HepG2 (cell line): ENCODE results near the gene CPT1A. TPM values are rescaled to one million over a fixed set of nuclear protein-coding genes. Genes with fewer than 3 reads are reported as not detected.

Experiments
- ATAC-seq: fragments of 200-7000 bp; cut with Tn5 transposase; 3 replicates; pipeline ENCODE4 v1.9.1; 2020; ENCODE audit warnings: mild to moderate bottlenecking, moderate library complexity
- BruUV-seq: library from RNA; stranded (reverse); fragments of 400-500 nt; replicated peaks from 2 replicates; lab custom pipeline; 2021; lab: Mats Ljungman, UMichigan
- CTCF ChIA-PET: fragments of 300-600 bp; formaldehyde crosslinking; extraction: SDS; loops from one replicate; lab custom pipeline; 2021; ENCODE audit warnings: low total read pairs, inconsistent platforms, low intra/inter-chr PET ratio; lab: Yijun Ruan, JAX
- POLR2A ChIA-PET: fragments of 350-600 bp; sonication (Branson Sonifier 250); formaldehyde crosslinking; loops from one replicate; lab custom pipeline; 2020; ENCODE audit warnings: antibody characterized with exemption, inconsistent platforms; lab: Yijun Ruan, JAX
- DNase-seq: peaks from one replicate; pipeline ENCODE4 v3.0.0-alpha.2; 2015; ENCODE audit warnings: low spot score
- FAIRE-seq: peaks from 3 replicates; lab custom pipeline; 2011; peaks lifted over from hg19 to GRCh38; lab: Jason Lieb, UNC
- H2AFZ ChIP-seq: one replicate; pipeline ENCODE4 v1.6.1; 2011; ENCODE audit warnings: low read length, inconsistent platforms
- H3K27ac ChIP-seq: fragments of 300-600 bp; 3 replicates; pipeline ENCODE4 v1.8.0; 2011; ENCODE audit warnings: mixed run types, mild to moderate bottlenecking, mixed read lengths, low read length, inconsistent platforms; ENCODE audit not compliant: insufficient read depth; ENCODE audit errors: extremely low read length
- H3K27me3 ChIP-seq, 2 experiments: fragments of 200-600 bp in 1 of 2; 2 replicates in 1 of 2; 3 replicates in 1 of 2; pipeline versions ENCODE4 v1.6.0 to v1.8.0; 2011; ENCODE audit warnings: low read length in 2 of 2, mild to moderate bottlenecking in 2 of 2, moderate library complexity in 2 of 2, inconsistent platforms in 1 of 2; ENCODE audit not compliant: insufficient read depth in 2 of 2, control insufficient read depth in 1 of 2
- H3K36me3 ChIP-seq, 2 experiments: fragments of 200-600 bp in 1 of 2; replicated peaks in 1 of 2; 2 replicates in 1 of 2; 3 replicates in 1 of 2; pipeline versions ENCODE4 v1.5.1 to v1.8.0; 2011; ENCODE audit warnings: low read length in 2 of 2, inconsistent platforms in 1 of 2; ENCODE audit not compliant: insufficient read depth in 2 of 2, control insufficient read depth in 1 of 2
- H3K4me1 ChIP-seq: 2 replicates; pipeline ENCODE4 v1.5.1; 2012; ENCODE audit warnings: low read length, inconsistent platforms; ENCODE audit not compliant: insufficient read depth
- H3K4me2 ChIP-seq: 2 replicates; pipeline ENCODE4 v1.6.0; 2011; ENCODE audit warnings: low read depth, low read length, inconsistent platforms
- H3K4me3 ChIP-seq, 3 experiments: fragments of 200-600 bp in 1 of 3; sonication (generic), shearing (Covaris generic) in 1 of 3; replicated peaks in 1 of 3; 2 replicates each; pipeline ENCODE4 v1.5.1; 2011 to 2016; ENCODE audit warnings: low read length in 3 of 3, inconsistent platforms in 2 of 3, low read depth in 2 of 3, mild to moderate bottlenecking in 2 of 3, control low read depth in 1 of 3, mixed read lengths in 1 of 3; ENCODE audit not compliant: insufficient read depth in 1 of 3
- H3K79me2 ChIP-seq: one replicate; pipeline ENCODE4 v1.6.1; 2011; ENCODE audit warnings: low read length, inconsistent platforms; ENCODE audit not compliant: insufficient read depth
- H3K9ac ChIP-seq: 2 replicates; pipeline ENCODE4 v1.6.0; 2011; ENCODE audit warnings: mild to moderate bottlenecking, low read depth, low read length, inconsistent platforms; ENCODE audit not compliant: insufficient read depth
- H3K9me3 ChIP-seq: 2 replicates; pipeline ENCODE4 v1.5.1; 2012; ENCODE audit warnings: mild to moderate bottlenecking, low read length
- H4K20me1 ChIP-seq: 2 replicates; pipeline ENCODE4 v1.6.0; 2011; ENCODE audit warnings: inconsistent platforms, mild to moderate bottlenecking, low read length, moderate library complexity; ENCODE audit not compliant: insufficient read depth
- ATF7 ChIP-seq, 2 experiments: fragments of 450-650 bp in 1 of 2; sonication (generic) in 1 of 2; formaldehyde crosslinking in 1 of 2; IDR thresholded peaks; 2 replicates each; pipeline versions ENCODE4 v1.4.0 to v1.6.1; 2016 to 2020; ENCODE audit warnings: antibody characterized with exemption in 1 of 2, mild to moderate bottlenecking in 1 of 2, missing genetic modification reagents in 1 of 2
- ATF7-NPFF ChIP-seq: sonication (generic); formaldehyde crosslinking; IDR thresholded peaks from 2 replicates; pipeline ENCODE4 v1.8.1; 2023; ENCODE audit warnings: mild to moderate bottlenecking, low read depth, missing genetic modification reagents, moderate library complexity
- DPF2 ChIP-seq: sonication (generic); formaldehyde crosslinking; IDR thresholded peaks from 2 replicates; pipeline ENCODE4 v1.4.0; 2020; ENCODE audit warnings: mild to moderate bottlenecking, low read depth, missing genetic modification reagents, borderline replicate concordance
- ETS1 ChIP-seq: sonication (generic); formaldehyde crosslinking; IDR thresholded peaks from 2 replicates; pipeline ENCODE4 v1.4.0; 2020; ENCODE audit warnings: missing genetic modification reagents
- FOXP1 ChIP-seq, 2 experiments: fragments of 450-650 bp in 1 of 2; IDR thresholded peaks; 2 replicates each; pipeline ENCODE4 v1.6.1; 2017 to 2018; ENCODE audit warnings: antibody characterized with exemption in 1 of 2
- GATA4 ChIP-seq: sonication (generic); IDR thresholded peaks from 2 replicates; pipeline ENCODE4 v1.6.1; 2016; ENCODE audit warnings: antibody characterized with exemption, low read depth, borderline replicate concordance
- KLF15 ChIP-seq: sonication (generic); formaldehyde crosslinking; IDR thresholded peaks from 2 replicates; pipeline ENCODE4 v1.8.1; 2023; ENCODE audit warnings: borderline replicate concordance, mild to moderate bottlenecking, inconsistent platforms, missing genetic modification reagents, mixed read lengths
- NFKBIZ ChIP-seq: IDR thresholded peaks from 2 replicates; pipeline ENCODE4 v1.6.1; 2018; ENCODE audit warnings: missing genetic modification reagents, missing compliant biosample characterization
- NR2F1 ChIP-seq, 2 experiments: fragments of 450-650 bp in 1 of 2; formaldehyde crosslinking in 1 of 2; IDR thresholded peaks; 2 replicates each; pipeline versions ENCODE4 v1.5.0 to v1.6.1; 2016 to 2020; ENCODE audit warnings: mild to moderate bottlenecking in 1 of 2, missing compliant biosample characterization in 1 of 2, missing genetic modification reagents in 1 of 2, moderate library complexity in 1 of 2
- REPIN1 ChIP-seq: sonication (generic); formaldehyde crosslinking; IDR thresholded peaks from 2 replicates; pipeline ENCODE4 v1.8.0; 2022; ENCODE audit warnings: missing genetic modification reagents, low read depth, mild to moderate bottlenecking, borderline replicate concordance
- TAF15 ChIP-seq: fragments of 200-400 bp; formaldehyde crosslinking; IDR thresholded peaks from one replicate; pipeline ENCODE4 v1.6.1; 2018; ENCODE audit warnings: mild to moderate bottlenecking, low read depth, low read length; ENCODE audit not compliant: poor library complexity, severe bottlenecking
- TRIM24 ChIP-seq: sonication (generic); formaldehyde crosslinking; IDR thresholded peaks from 2 replicates; pipeline ENCODE4 v1.8.0; 2022; ENCODE audit warnings: mild to moderate bottlenecking, missing genetic modification reagents
- ZBTB8A ChIP-seq: sonication (generic); formaldehyde crosslinking; IDR thresholded peaks from 2 replicates; pipeline ENCODE4 v1.4.0; 2020; ENCODE audit warnings: mild to moderate bottlenecking, low read depth, missing genetic modification reagents, borderline replicate concordance
- ZNF609 ChIP-seq: sonication (generic); formaldehyde crosslinking; IDR thresholded peaks from 2 replicates; pipeline ENCODE4 v1.4.0; 2020; ENCODE audit warnings: mild to moderate bottlenecking, missing genetic modification reagents, borderline replicate concordance
- ZNF883 ChIP-seq: sonication (generic); formaldehyde crosslinking; IDR thresholded peaks from 2 replicates; pipeline ENCODE4 v1.5.1; 2020; ENCODE audit warnings: mild to moderate bottlenecking, missing genetic modification reagents; ENCODE audit errors: not compliant biosample characterization
- WGBS: methylation state at CpG from one replicate; pipeline ENCODE4 v1.1.6; 2017; ENCODE audit warnings: low lambda C conversion rate; 5-methylcytosine and 5-hydroxymethylcytosine counted together
- in situ Hi-C: cut with HindIII; loops from 2 replicates; pipeline ENCODE4 v1.10.0; 2017; ENCODE audit warnings: low pct_unique_long_range_greater_than_20kb; ENCODE audit not compliant: extremely low pct_ligation_motif_present
- intact Hi-C: fragments of 100-400 bp; cut with micrococcal nuclease; formaldehyde crosslinking; loops from one replicate; pipeline ENCODE4 v1.10.0; 2022; ENCODE audit not compliant: unreplicated experiment
- polyA plus RNA-seq, 8 experiments: library from polyadenylated mRNA; depleted of rRNA in 3 of 8; stranded (reverse) in 7 of 8; unstranded in 1 of 8; fragments of >200 nt; fragmentation: Illumina TruSeq in 4 of 8; extraction: Trizol in 4 of 8; gene quantifications; 2 replicates each; pipeline versions ENCODE4 v1.2.1 to v1.2.3, GENCODE V29; 2011 to 2016; ENCODE audit warnings: low read depth in 4 of 8, missing spikeins in 1 of 8, mixed read lengths in 1 of 8; ENCODE audit not compliant: insufficient read depth in 1 of 8
- total RNA-seq, 5 experiments: library from RNA; depleted of rRNA; stranded (reverse); fragments of >200 nt; fragmentation: Illumina TruSeq; extraction: Trizol; gene quantifications; 2 replicates each; pipeline ENCODE4 v1.2.3, GENCODE V29; 2016; ENCODE audit warnings: low read depth in 1 of 5
- TF ChIP-seq, protein P1 (sequence below): IDR thresholded peaks from 2 replicates; pipeline ENCODE4 v1.6.1; 2016
- TF ChIP-seq, protein P2 (sequence below): sonication (generic); formaldehyde crosslinking; IDR thresholded peaks from 2 replicates; pipeline ENCODE4 v1.8.0; 2022; ENCODE audit warnings: mild to moderate bottlenecking, missing genetic modification reagents, moderate library complexity

CPT1A gene
- total and polyA plus RNA-seq, 2 of the 13 experiments (the other 11 are each of a cell fraction or from before 2014, with no cell fraction given), result 7.0 to 7.1 TPM

GRCh38 chr11:68735646-68736045 lies 106.1 kb downstream of the CPT1A start:
- Histone ChIP-seq H3K4me2 (no peak overlapping the region), H3K4me1 (no peaks in the 10 kb centered on the region), H3K79me2 (no peaks in the 10 kb centered on the region), H3K27ac (no peak overlapping the region), H3K27me3 (peaks cover 2 to 31% of the 10 kb centered on the region in 2 experiments; a peak in 3 of 5 replicates), H3K9me3 (no peaks in the 10 kb centered on the region), H2AFZ (no peak overlapping the region), H3K9ac (no peak overlapping the region), H3K4me3 (no peak overlapping the region), H3K36me3 (no peaks in the 10 kb centered on the region), H4K20me1 (no peaks in the 10 kb centered on the region)
- TF ChIP-seq GATA4, result no peak
- TF ChIP-seq ZNF609, result no peak
- TF ChIP-seq FOXP1 (IDR thresholded peaks at IDR 0.05), result no peak
- TF ChIP-seq FOXP1 (CRISPR knock-in tag; IDR thresholded peaks at IDR 0.05), result no peak
- no peak for TF ChIP-seq REPIN1 (CRISPR knock-in tag)
- no peak for TF ChIP-seq ZNF883 (CRISPR knock-in tag)
- TF ChIP-seq TRIM24 (CRISPR knock-in tag), result no peak
- TF ChIP-seq NR2F1 (CRISPR knock-in tag; IDR thresholded peaks at IDR 0.05), result no peak
- TF ChIP-seq NFKBIZ (CRISPR knock-in tag), result no peak
- TF ChIP-seq, protein P1, sequence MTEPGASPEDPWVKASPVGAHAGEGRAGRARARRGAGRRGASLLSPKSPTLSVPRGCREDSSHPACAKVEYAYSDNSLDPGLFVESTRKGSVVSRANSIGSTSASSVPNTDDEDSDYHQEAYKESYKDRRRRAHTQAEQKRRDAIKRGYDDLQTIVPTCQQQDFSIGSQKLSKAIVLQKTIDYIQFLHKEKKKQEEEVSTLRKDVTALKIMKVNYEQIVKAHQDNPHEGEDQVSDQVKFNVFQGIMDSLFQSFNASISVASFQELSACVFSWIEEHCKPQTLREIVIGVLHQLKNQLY, result no peak
- TF ChIP-seq ATF7 (IDR thresholded peaks at IDR 0.05), result no peak
- no peak for TF ChIP-seq ATF7 (CRISPR knock-in tag; IDR thresholded peaks at IDR 0.05)
- no peak for TF ChIP-seq TAF15
- TF ChIP-seq ATF7-NPFF (CRISPR knock-in tag), result no peak
- TF ChIP-seq, protein P2, sequence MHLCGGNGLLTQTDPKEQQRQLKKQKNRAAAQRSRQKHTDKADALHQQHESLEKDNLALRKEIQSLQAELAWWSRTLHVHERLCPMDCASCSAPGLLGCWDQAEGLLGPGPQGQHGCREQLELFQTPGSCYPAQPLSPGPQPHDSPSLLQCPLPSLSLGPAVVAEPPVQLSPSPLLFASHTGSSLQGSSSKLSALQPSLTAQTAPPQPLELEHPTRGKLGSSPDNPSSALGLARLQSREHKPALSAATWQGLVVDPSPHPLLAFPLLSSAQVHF (CRISPR knock-in tag), result no peak
- no peak for TF ChIP-seq ZBTB8A (CRISPR knock-in tag)
- TF ChIP-seq DPF2 (CRISPR knock-in tag), result no peak
- no peak for TF ChIP-seq ETS1
- TF ChIP-seq KLF15 (CRISPR knock-in tag), result no peak
- in situ Hi-C loops (no loop called here), intact Hi-C loops (no loop called here)
- no peak for DNase-seq
- ChIA-PET POLR2A (no interaction called here), CTCF (no interaction called here)
- FAIRE-seq, result no peak
- 56% methylated on average over 6 of the region's 6 CpGs for WGBS
- BruUV-seq, result no TSS peak
- ATAC-seq, result no peak
